HepG2 (cell line): ENCODE data around the gene ABCC1. TPM values are rescaled to one million over a fixed set of nuclear protein-coding genes. Genes with fewer than 3 reads are reported as not detected.
A peak's percentile ranks its signal among the peaks of the same experiment; 100 is the strongest.

Experiments
- ATAC-seq: fragments of 200-7000 bp; cut with Tn5 transposase; 3 replicates; pipeline ENCODE4 v1.9.1; 2020; ENCODE audit warnings: mild to moderate bottlenecking, moderate library complexity
- BruUV-seq: library from RNA; stranded (reverse); fragments of 400-500 nt; replicated peaks from 2 replicates; lab custom pipeline; 2021; lab: Mats Ljungman, UMichigan
- CTCF ChIA-PET: fragments of 300-600 bp; formaldehyde crosslinking; extraction: SDS; loops from one replicate; lab custom pipeline; 2021; ENCODE audit warnings: low total read pairs, inconsistent platforms, low intra/inter-chr PET ratio; lab: Yijun Ruan, JAX
- POLR2A ChIA-PET: fragments of 350-600 bp; sonication (Branson Sonifier 250); formaldehyde crosslinking; loops from one replicate; lab custom pipeline; 2020; ENCODE audit warnings: antibody characterized with exemption, inconsistent platforms; lab: Yijun Ruan, JAX
- DNase-seq: peaks from one replicate; pipeline ENCODE4 v3.0.0-alpha.2; 2015; ENCODE audit warnings: low spot score
- FAIRE-seq: peaks from 3 replicates; lab custom pipeline; 2011; peaks lifted over from hg19 to GRCh38; lab: Jason Lieb, UNC
- H2AFZ ChIP-seq: one replicate; pipeline ENCODE4 v1.6.1; 2011; ENCODE audit warnings: low read length, inconsistent platforms
- H3K27ac ChIP-seq: fragments of 300-600 bp; 3 replicates; pipeline ENCODE4 v1.8.0; 2011; ENCODE audit warnings: mixed run types, mild to moderate bottlenecking, mixed read lengths, low read length, inconsistent platforms; ENCODE audit not compliant: insufficient read depth; ENCODE audit errors: extremely low read length
- H3K27me3 ChIP-seq, 2 experiments: fragments of 200-600 bp in 1 of 2; 2 replicates in 1 of 2; 3 replicates in 1 of 2; pipeline versions ENCODE4 v1.6.0 to v1.8.0; 2011; ENCODE audit warnings: low read length in 2 of 2, mild to moderate bottlenecking in 2 of 2, moderate library complexity in 2 of 2, inconsistent platforms in 1 of 2; ENCODE audit not compliant: insufficient read depth in 2 of 2, control insufficient read depth in 1 of 2
- H3K36me3 ChIP-seq, 2 experiments: fragments of 200-600 bp in 1 of 2; replicated peaks in 1 of 2; 2 replicates in 1 of 2; 3 replicates in 1 of 2; pipeline versions ENCODE4 v1.5.1 to v1.8.0; 2011; ENCODE audit warnings: low read length in 2 of 2, inconsistent platforms in 1 of 2; ENCODE audit not compliant: insufficient read depth in 2 of 2, control insufficient read depth in 1 of 2
- H3K4me1 ChIP-seq: 2 replicates; pipeline ENCODE4 v1.5.1; 2012; ENCODE audit warnings: low read length, inconsistent platforms; ENCODE audit not compliant: insufficient read depth
- H3K4me2 ChIP-seq: 2 replicates; pipeline ENCODE4 v1.6.0; 2011; ENCODE audit warnings: low read depth, low read length, inconsistent platforms
- H3K4me3 ChIP-seq, 3 experiments: fragments of 200-600 bp in 1 of 3; sonication (generic), shearing (Covaris generic) in 1 of 3; replicated peaks in 1 of 3; 2 replicates each; pipeline ENCODE4 v1.5.1; 2011 to 2016; ENCODE audit warnings: low read length in 3 of 3, inconsistent platforms in 2 of 3, low read depth in 2 of 3, mild to moderate bottlenecking in 2 of 3, control low read depth in 1 of 3, mixed read lengths in 1 of 3; ENCODE audit not compliant: insufficient read depth in 1 of 3
- H3K79me2 ChIP-seq: one replicate; pipeline ENCODE4 v1.6.1; 2011; ENCODE audit warnings: low read length, inconsistent platforms; ENCODE audit not compliant: insufficient read depth
- H3K9ac ChIP-seq: 2 replicates; pipeline ENCODE4 v1.6.0; 2011; ENCODE audit warnings: mild to moderate bottlenecking, low read depth, low read length, inconsistent platforms; ENCODE audit not compliant: insufficient read depth
- H3K9me3 ChIP-seq: 2 replicates; pipeline ENCODE4 v1.5.1; 2012; ENCODE audit warnings: mild to moderate bottlenecking, low read length
- H4K20me1 ChIP-seq: 2 replicates; pipeline ENCODE4 v1.6.0; 2011; ENCODE audit warnings: inconsistent platforms, mild to moderate bottlenecking, low read length, moderate library complexity; ENCODE audit not compliant: insufficient read depth
- CCDC6 ChIP-seq: sonication (generic); formaldehyde crosslinking; IDR thresholded peaks from 2 replicates; pipeline ENCODE4 v1.8.1; 2022; ENCODE audit warnings: mild to moderate bottlenecking, missing genetic modification reagents, moderate library complexity
- FOSL1 ChIP-seq: sonication (generic); formaldehyde crosslinking; IDR thresholded peaks from 2 replicates; pipeline ENCODE4 v1.9.0; 2021; ENCODE audit warnings: missing genetic modification reagents, borderline replicate concordance
- MTA1 ChIP-seq: sonication (generic); formaldehyde crosslinking; IDR thresholded peaks from 2 replicates; pipeline ENCODE4 v1.4.0; 2020; ENCODE audit warnings: missing genetic modification reagents, mild to moderate bottlenecking, borderline replicate concordance
- NFE2L2 ChIP-seq: fragments of 150-350 bp; IDR thresholded peaks from 2 replicates; pipeline ENCODE4 v1.6.1; 2014; ENCODE audit warnings: low read length
- NONO ChIP-seq, 2 experiments: fragments of 450-650 bp in 1 of 2; sonication (generic) in 1 of 2; formaldehyde crosslinking in 1 of 2; IDR thresholded peaks in 1 of 2; conservative IDR thresholded peaks in 1 of 2; 2 replicates each; pipeline versions ENCODE4 v1.6.1 to v1.8.0; 2017 to 2022; ENCODE audit warnings: mild to moderate bottlenecking in 1 of 2, missing genetic modification reagents in 1 of 2, moderate library complexity in 1 of 2
- POLR2AphosphoS5 ChIP-seq: IDR thresholded peaks from 2 replicates; pipeline ENCODE4 v1.6.1; 2012; ENCODE audit warnings: low read depth, low read length
- ZSCAN31 ChIP-seq: sonication (generic); formaldehyde crosslinking; IDR thresholded peaks from 2 replicates; pipeline ENCODE4 v1.5.0; 2020; ENCODE audit warnings: low read depth, mild to moderate bottlenecking, missing genetic modification reagents
- WGBS: methylation state at CpG from one replicate; pipeline ENCODE4 v1.1.6; 2017; ENCODE audit warnings: low lambda C conversion rate; 5-methylcytosine and 5-hydroxymethylcytosine counted together
- in situ Hi-C: cut with HindIII; loops from 2 replicates; pipeline ENCODE4 v1.10.0; 2017; ENCODE audit warnings: low pct_unique_long_range_greater_than_20kb; ENCODE audit not compliant: extremely low pct_ligation_motif_present
- intact Hi-C: fragments of 100-400 bp; cut with micrococcal nuclease; formaldehyde crosslinking; loops from one replicate; pipeline ENCODE4 v1.10.0; 2022; ENCODE audit not compliant: unreplicated experiment
- polyA plus RNA-seq, 8 experiments: library from polyadenylated mRNA; depleted of rRNA in 3 of 8; stranded (reverse) in 7 of 8; unstranded in 1 of 8; fragments of >200 nt; fragmentation: Illumina TruSeq in 4 of 8; extraction: Trizol in 4 of 8; gene quantifications; 2 replicates each; pipeline versions ENCODE4 v1.2.1 to v1.2.3, GENCODE V29; 2011 to 2016; ENCODE audit warnings: low read depth in 4 of 8, missing spikeins in 1 of 8, mixed read lengths in 1 of 8; ENCODE audit not compliant: insufficient read depth in 1 of 8
- total RNA-seq, 5 experiments: library from RNA; depleted of rRNA; stranded (reverse); fragments of >200 nt; fragmentation: Illumina TruSeq; extraction: Trizol; gene quantifications; 2 replicates each; pipeline ENCODE4 v1.2.3, GENCODE V29; 2016; ENCODE audit warnings: low read depth in 1 of 5
- TF ChIP-seq, protein P1 (sequence below): sonication (generic); formaldehyde crosslinking; IDR thresholded peaks from 2 replicates; pipeline ENCODE4 v1.4.0; 2020; ENCODE audit warnings: mild to moderate bottlenecking, missing genetic modification reagents
- TF ChIP-seq, protein P2 (sequence below): IDR thresholded peaks from 2 replicates; pipeline ENCODE4 v1.6.1; 2016; ENCODE audit warnings: low read depth, missing genetic modification reagents, missing compliant biosample characterization

Gene ABCC1
- total and polyA plus RNA-seq, 2 of the 13 experiments (the other 11 are each of a cell fraction or from before 2014, with no cell fraction given): 13.0 to 30.6 TPM

DNA sequence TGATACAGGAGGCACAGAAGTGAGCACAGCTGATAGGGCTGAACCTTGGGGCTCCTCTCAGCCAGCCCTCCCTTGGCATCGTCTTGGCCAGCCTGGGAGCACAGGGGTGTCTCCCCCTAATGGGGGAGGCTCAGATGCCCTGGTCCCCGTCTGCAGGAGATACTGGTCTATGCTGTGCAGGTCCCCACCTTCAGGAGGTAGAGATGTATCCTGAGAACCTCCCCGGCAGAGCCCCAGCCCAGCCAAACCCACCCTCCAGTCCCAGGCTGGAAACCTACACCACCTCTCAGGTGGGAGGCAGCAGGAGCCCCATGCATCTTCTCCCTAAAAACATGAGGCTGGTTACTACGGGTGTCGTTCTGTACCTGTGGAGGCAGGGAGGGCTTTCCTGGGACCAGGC lies 235.2 kb downstream of the ABCC1 start:
- intact Hi-C loops: no loop called here
- POLR2A ChIA-PET: no interaction called here
- in situ Hi-C loops: no loop called here
- no peaks in the 10 kb centered on the region for H3K27me3 ChIP-seq
- H3K4me3 ChIP-seq: no peak overlapping the region
- no peak for FAIRE-seq
- no peak for TF ChIP-seq FOSL1 (CRISPR knock-in tag)
- TF ChIP-seq ZSCAN31 (CRISPR knock-in tag): no peak
- no peak for TF ChIP-seq CCDC6 (CRISPR knock-in tag)
- 0 out of 2 replicates have a peak, but pooled peaks have one; percentile 34 for TF ChIP-seq MTA1 (CRISPR knock-in tag)
- TF ChIP-seq, protein P1, sequence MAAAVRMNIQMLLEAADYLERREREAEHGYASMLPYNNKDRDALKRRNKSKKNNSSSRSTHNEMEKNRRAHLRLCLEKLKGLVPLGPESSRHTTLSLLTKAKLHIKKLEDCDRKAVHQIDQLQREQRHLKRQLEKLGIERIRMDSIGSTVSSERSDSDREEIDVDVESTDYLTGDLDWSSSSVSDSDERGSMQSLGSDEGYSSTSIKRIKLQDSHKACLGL (CRISPR knock-in tag): 0 out of 2 replicates have a peak, but pooled peaks have one; percentile 51
- TF ChIP-seq NFE2L2: no peak
- no peak for TF ChIP-seq NONO (IDR thresholded peaks at IDR 0.05)
- TF ChIP-seq NONO (CRISPR knock-in tag; conservative IDR thresholded peaks at IDR 0.05): no peak
- TF ChIP-seq, protein P2, sequence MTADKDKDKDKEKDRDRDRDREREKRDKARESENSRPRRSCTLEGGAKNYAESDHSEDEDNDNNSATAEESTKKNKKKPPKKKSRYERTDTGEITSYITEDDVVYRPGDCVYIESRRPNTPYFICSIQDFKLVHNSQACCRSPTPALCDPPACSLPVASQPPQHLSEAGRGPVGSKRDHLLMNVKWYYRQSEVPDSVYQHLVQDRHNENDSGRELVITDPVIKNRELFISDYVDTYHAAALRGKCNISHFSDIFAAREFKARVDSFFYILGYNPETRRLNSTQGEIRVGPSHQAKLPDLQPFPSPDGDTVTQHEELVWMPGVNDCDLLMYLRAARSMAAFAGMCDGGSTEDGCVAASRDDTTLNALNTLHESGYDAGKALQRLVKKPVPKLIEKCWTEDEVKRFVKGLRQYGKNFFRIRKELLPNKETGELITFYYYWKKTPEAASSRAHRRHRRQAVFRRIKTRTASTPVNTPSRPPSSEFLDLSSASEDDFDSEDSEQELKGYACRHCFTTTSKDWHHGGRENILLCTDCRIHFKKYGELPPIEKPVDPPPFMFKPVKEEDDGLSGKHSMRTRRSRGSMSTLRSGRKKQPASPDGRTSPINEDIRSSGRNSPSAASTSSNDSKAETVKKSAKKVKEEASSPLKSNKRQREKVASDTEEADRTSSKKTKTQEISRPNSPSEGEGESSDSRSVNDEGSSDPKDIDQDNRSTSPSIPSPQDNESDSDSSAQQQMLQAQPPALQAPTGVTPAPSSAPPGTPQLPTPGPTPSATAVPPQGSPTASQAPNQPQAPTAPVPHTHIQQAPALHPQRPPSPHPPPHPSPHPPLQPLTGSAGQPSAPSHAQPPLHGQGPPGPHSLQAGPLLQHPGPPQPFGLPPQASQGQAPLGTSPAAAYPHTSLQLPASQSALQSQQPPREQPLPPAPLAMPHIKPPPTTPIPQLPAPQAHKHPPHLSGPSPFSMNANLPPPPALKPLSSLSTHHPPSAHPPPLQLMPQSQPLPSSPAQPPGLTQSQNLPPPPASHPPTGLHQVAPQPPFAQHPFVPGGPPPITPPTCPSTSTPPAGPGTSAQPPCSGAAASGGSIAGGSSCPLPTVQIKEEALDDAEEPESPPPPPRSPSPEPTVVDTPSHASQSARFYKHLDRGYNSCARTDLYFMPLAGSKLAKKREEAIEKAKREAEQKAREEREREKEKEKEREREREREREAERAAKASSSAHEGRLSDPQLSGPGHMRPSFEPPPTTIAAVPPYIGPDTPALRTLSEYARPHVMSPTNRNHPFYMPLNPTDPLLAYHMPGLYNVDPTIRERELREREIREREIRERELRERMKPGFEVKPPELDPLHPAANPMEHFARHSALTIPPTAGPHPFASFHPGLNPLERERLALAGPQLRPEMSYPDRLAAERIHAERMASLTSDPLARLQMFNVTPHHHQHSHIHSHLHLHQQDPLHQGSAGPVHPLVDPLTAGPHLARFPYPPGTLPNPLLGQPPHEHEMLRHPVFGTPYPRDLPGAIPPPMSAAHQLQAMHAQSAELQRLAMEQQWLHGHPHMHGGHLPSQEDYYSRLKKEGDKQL: no peak
- TF ChIP-seq POLR2AphosphoS5: peak; percentile 30; the same call in 1 of the 2 replicates
- no peaks in the 10 kb centered on the region for H3K4me1 ChIP-seq
- no peak overlapping the region for H3K27ac ChIP-seq
- WGBS: 100% methylated on average over 3 of the region's 5 CpGs
- peaks cover 58 to 84% of the 10 kb centered on the region in 2 experiments for H3K36me3 ChIP-seq
- no peak for DNase-seq
- no peaks in the 10 kb centered on the region for H3K9me3 ChIP-seq
- H3K79me2 ChIP-seq: no peaks in the 10 kb centered on the region
- no peak for ATAC-seq
- no peak overlapping the region for H2AFZ ChIP-seq
- CTCF ChIA-PET: no interaction called here
- H3K4me2 ChIP-seq: no peak overlapping the region
- no TSS peak for BruUV-seq
- 0 out of 2 replicates have a peak, but pooled peaks cover 7% of the 10 kb centered on the region for H4K20me1 ChIP-seq
- no peak overlapping the region for H3K9ac ChIP-seq
